ENCODE results near the gene ARHGAP25. TPM values are rescaled to one million over a fixed set of nuclear protein-coding genes. Genes with fewer than 3 reads are reported as not detected.

Gene ARHGAP25
- total RNA-seq, 1 donor from 2014 or later, result 5.8 TPM

DNA sequence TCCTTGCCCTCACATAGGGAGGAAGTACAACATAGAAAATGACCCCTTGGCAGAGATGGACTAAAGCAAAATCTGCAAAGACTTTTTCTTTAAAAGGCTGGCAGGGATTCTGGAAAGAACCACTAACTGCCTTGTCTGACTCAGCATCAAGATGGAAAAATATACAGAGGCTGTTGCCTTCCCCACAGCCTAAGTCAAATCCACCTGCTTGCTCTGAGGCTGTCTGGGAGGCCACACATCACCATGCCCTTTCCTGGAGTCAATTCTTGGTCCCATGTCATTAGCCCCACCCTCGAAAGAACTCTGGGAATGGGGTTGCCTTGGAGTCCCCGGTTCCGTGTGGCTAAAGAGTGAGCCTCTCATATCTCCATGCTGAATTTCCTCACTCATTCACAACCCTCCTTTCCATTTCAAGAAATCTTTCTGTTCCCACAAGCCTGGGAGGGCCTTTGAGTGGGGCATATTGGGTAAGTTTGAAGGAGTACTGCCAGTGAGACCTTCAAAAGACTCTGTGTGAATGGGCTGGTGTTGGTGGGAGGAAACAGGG lies 97.1 kb downstream of the ARHGAP25 start:
- Mint-ChIP-seq H3K36me3 (no peaks in the 10 kb centered on the region), H3K4me3 (no peak overlapping the region), H3K27ac (no peak overlapping the region), H3K4me1 (no peaks in the 10 kb centered on the region), H3K9me3 (no peaks in the 10 kb centered on the region), H3K27me3 (ENCODE audit: insufficient read depth, low read depth) (peaks cover 2% of the 10 kb centered on the region)
- H3K27me3 ChIP-seq, result no peaks in the 10 kb centered on the region
- no peaks in the 10 kb centered on the region for H3K9me3 ChIP-seq (ENCODE audit: low read depth)
- H3K79me2 ChIP-seq (ENCODE audit: low read depth), result no peaks in the 10 kb centered on the region
- no peak for DNase-seq (ENCODE audit: low spot score)
- no peak for TF ChIP-seq EZH2 (IDR thresholded peaks at IDR 0.05)
- H3K36me3 ChIP-seq, result no peaks in the 10 kb centered on the region
- H3K4me1 ChIP-seq, result no peaks in the 10 kb centered on the region
- no peak overlapping the region for H2AFZ ChIP-seq (replicated peaks)
- no peaks in the 10 kb centered on the region for H4K20me1 ChIP-seq (ENCODE audit: low read depth)
- no peak overlapping the region for H3K9ac ChIP-seq
- H3K4me3 ChIP-seq, result no peak overlapping the region
- H3K27ac ChIP-seq, result no peak overlapping the region
- H3F3A ChIP-seq (ENCODE audit: low read depth), result no peaks in the 10 kb centered on the region
- no peak overlapping the region for H3K4me2 ChIP-seq

DNA sequence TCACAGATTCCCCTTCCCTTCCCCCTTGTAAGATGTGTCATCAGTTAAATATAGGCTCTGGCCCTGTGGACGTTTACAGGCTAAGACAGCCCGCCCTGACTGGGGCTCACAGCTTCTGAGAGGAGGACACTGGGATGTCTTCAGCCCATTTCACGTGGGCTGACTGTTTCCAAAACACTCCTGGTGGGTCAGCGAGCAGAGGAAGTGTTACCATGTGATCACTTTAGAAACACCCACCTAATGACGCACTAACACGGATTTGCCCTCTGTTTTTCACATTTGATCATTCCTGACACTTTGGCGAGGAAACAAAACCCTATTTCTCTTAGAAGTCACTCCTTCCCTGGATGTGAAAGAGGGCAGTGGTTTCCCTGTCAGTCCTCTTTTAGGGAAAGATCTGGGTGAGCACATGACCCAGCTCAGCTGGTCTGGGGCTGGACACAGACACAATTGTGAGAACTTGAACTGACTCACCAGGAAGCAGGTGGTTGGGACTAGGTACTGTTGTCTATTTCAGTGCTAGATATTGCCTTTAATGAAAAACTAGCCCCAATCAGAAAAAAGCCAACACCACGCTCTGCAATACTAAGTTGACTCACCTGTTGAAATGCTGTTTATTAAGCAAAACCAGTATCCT lies 97.7 kb downstream of the ARHGAP25 start:
- DNase-seq (ENCODE audit: low spot score), result no peak
- Mint-ChIP-seq H3K27me3 (ENCODE audit: insufficient read depth, low read depth) (peaks cover 2% of the 10 kb centered on the region), H3K36me3 (no peaks in the 10 kb centered on the region), H3K4me1 (no peaks in the 10 kb centered on the region), H3K27ac (no peak overlapping the region), H3K4me3 (no peak overlapping the region), H3K9me3 (no peaks in the 10 kb centered on the region)
- H3K27ac ChIP-seq, result no peak overlapping the region
- no peaks in the 10 kb centered on the region for H3K36me3 ChIP-seq
- no peak for TF ChIP-seq EZH2phosphoT487 (IDR thresholded peaks at IDR 0.05)
- TF ChIP-seq, protein P1, sequence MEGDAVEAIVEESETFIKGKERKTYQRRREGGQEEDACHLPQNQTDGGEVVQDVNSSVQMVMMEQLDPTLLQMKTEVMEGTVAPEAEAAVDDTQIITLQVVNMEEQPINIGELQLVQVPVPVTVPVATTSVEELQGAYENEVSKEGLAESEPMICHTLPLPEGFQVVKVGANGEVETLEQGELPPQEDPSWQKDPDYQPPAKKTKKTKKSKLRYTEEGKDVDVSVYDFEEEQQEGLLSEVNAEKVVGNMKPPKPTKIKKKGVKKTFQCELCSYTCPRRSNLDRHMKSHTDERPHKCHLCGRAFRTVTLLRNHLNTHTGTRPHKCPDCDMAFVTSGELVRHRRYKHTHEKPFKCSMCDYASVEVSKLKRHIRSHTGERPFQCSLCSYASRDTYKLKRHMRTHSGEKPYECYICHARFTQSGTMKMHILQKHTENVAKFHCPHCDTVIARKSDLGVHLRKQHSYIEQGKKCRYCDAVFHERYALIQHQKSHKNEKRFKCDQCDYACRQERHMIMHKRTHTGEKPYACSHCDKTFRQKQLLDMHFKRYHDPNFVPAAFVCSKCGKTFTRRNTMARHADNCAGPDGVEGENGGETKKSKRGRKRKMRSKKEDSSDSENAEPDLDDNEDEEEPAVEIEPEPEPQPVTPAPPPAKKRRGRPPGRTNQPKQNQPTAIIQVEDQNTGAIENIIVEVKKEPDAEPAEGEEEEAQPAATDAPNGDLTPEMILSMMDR (IDR thresholded peaks at IDR 0.05), result no peak
- no peak for TF ChIP-seq EZH2 (IDR thresholded peaks at IDR 0.05)
- no peak overlapping the region for H2AFZ ChIP-seq (replicated peaks)
- no peaks in the 10 kb centered on the region for H3K4me1 ChIP-seq
- no peaks in the 10 kb centered on the region for H3K9me3 ChIP-seq (ENCODE audit: low read depth)
- H3K27me3 ChIP-seq, result no peaks in the 10 kb centered on the region
- no peak overlapping the region for H3K4me3 ChIP-seq
- no peaks in the 10 kb centered on the region for H3F3A ChIP-seq (ENCODE audit: low read depth)
- H3K9ac ChIP-seq, result no peak overlapping the region
- no peaks in the 10 kb centered on the region for H3K79me2 ChIP-seq (ENCODE audit: low read depth)
- no peaks in the 10 kb centered on the region for H4K20me1 ChIP-seq (ENCODE audit: low read depth)
- no peak overlapping the region for H3K4me2 ChIP-seq

DNA sequence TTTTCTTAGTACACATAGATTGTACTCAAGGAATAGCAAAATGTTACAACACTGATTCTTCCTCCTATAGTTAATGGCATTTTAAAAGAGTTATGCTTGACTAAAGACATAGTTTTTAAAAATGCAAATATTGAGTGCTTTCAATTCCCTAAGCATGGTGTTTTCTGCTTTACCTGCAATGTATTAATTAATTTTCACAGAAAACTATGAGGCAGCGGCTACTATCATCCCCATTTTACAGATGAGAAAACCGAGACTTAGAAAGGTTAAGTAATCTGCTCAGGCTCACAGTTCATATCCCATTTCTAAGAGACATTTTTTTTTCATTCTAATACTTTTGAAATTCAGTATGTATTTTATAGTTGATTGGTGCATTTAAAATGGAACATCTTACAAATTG lies 98.6 kb downstream of the ARHGAP25 start:
- Histone ChIP-seq H3K9me3 (ENCODE audit: low read depth) (no peaks in the 10 kb centered on the region), H3K4me2 (no peak overlapping the region), H3F3A (ENCODE audit: low read depth) (no peaks in the 10 kb centered on the region), H3K36me3 (no peaks in the 10 kb centered on the region), H3K4me3 (no peak overlapping the region), H3K9ac (no peak overlapping the region), H2AFZ (replicated peaks) (no peak overlapping the region), H3K27me3 (no peaks in the 10 kb centered on the region), H3K79me2 (ENCODE audit: low read depth) (no peaks in the 10 kb centered on the region), H3K27ac (no peak overlapping the region), H4K20me1 (ENCODE audit: low read depth) (no peaks in the 10 kb centered on the region), H3K4me1 (no peaks in the 10 kb centered on the region)
- no peaks in the 10 kb centered on the region for H3K36me3 Mint-ChIP-seq
- no peak overlapping the region for H3K27ac Mint-ChIP-seq
- TF ChIP-seq EZH2phosphoT487 (IDR thresholded peaks at IDR 0.05), result no peak
- TF ChIP-seq EZH2 (IDR thresholded peaks at IDR 0.05), result no peak
- TF ChIP-seq, protein P1 (IDR thresholded peaks at IDR 0.05), result no peak
- no peaks in the 10 kb centered on the region for H3K4me1 Mint-ChIP-seq
- H3K27me3 Mint-ChIP-seq (ENCODE audit: insufficient read depth, low read depth), result peaks cover 2% of the 10 kb centered on the region
- no peak overlapping the region for H3K4me3 Mint-ChIP-seq
- no peaks in the 10 kb centered on the region for H3K9me3 Mint-ChIP-seq
- DNase-seq (ENCODE audit: low spot score), result no peak

DNA sequence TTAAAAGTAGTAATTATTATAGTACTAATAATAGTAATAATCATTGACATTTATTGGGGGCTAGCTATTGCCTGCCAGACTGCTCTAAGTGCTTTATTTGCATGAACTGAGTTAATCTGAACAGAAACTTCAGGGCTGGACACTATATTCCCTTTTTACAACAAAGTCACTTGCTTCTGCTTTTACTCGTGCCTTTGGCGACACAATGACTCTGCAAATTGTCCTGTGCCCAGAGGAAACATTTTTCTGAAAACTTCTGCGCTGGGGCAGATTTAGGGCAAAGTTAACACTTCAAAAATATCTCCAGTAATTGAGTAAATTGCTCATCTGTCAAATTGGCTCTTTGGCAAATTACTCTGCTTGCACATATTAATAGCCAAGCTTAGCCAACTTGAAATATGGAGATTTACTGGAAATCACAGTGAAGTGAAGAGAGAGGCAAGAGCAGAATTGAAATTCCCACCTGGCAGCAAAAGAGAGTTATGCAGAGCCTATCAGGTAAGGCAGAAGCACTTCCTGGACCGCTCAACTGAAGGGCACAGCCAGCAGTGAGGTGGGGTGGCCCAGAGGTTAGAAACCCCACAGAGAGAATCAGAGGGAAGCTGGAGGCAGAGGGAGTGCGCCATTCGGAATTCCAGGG lies 100.2 kb downstream of the ARHGAP25 start:
- Mint-ChIP-seq H3K36me3 (no peaks in the 10 kb centered on the region), H3K4me3 (no peak overlapping the region), H3K27me3 (ENCODE audit: insufficient read depth, low read depth) (peaks cover 2% of the 10 kb centered on the region), H3K27ac (no peak overlapping the region), H3K9me3 (no peaks in the 10 kb centered on the region), H3K4me1 (no peaks in the 10 kb centered on the region)
- Histone ChIP-seq H3F3A (ENCODE audit: low read depth) (no peaks in the 10 kb centered on the region), H3K4me3 (no peak overlapping the region), H3K9ac (no peak overlapping the region), H4K20me1 (ENCODE audit: low read depth) (no peaks in the 10 kb centered on the region), H2AFZ (replicated peaks) (no peak overlapping the region), H3K9me3 (ENCODE audit: low read depth) (no peaks in the 10 kb centered on the region), H3K4me1 (no peaks in the 10 kb centered on the region), H3K27me3 (no peaks in the 10 kb centered on the region), H3K36me3 (no peaks in the 10 kb centered on the region), H3K79me2 (ENCODE audit: low read depth) (no peaks in the 10 kb centered on the region), H3K27ac (no peak overlapping the region), H3K4me2 (no peak overlapping the region)
- no peak for TF ChIP-seq EZH2phosphoT487 (IDR thresholded peaks at IDR 0.05)
- TF ChIP-seq, protein P1 (IDR thresholded peaks at IDR 0.05), result no peak
- no peak for TF ChIP-seq EZH2 (IDR thresholded peaks at IDR 0.05)
- no peak for DNase-seq (ENCODE audit: low spot score)
